GM15510 (cell line): Measurements from ENCODE around the gene ANO2.

Experiments
- POLR2A ChIP-seq: IDR thresholded peaks from 3 replicates; pipeline ENCODE4 v1.6.1; 2011; ENCODE audit warnings: borderline replicate concordance; ENCODE audit not compliant: insufficient read length; ENCODE audit errors: extremely low read depth

The ANO2 gene

DNA sequence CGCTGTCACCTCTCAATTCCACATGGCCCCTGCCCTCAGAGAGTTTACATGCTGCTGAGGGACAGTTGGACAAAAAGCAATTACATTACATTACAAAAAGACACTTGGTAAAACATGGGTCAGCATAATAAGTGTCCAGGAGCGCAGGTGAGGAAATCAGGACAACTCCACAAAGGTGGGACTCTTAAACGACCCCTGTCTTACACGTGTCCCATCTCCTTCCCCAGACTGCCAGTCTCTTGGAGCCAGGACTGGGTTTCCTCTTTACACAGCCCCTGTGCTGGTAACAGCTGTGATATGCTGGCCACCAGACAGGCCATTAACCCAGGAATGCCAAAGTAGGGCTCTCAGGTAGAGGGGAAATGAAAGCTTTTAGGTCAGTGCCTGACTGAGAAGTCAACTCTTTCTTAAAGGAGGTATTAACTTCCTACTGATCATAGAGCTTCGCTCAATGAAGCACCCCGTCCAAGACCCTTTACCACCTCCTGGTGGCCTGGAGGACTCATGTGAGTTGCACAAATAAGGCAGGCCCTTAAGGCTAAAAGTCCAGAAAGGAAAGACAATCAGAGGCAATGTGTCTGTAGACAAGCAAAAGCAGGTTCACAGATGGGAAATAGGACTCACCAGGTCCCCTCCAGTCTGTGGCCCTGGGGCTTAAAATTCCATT lies 55.5 kb downstream of the ANO2 start:
- TF ChIP-seq POLR2A = no peak

DNA sequence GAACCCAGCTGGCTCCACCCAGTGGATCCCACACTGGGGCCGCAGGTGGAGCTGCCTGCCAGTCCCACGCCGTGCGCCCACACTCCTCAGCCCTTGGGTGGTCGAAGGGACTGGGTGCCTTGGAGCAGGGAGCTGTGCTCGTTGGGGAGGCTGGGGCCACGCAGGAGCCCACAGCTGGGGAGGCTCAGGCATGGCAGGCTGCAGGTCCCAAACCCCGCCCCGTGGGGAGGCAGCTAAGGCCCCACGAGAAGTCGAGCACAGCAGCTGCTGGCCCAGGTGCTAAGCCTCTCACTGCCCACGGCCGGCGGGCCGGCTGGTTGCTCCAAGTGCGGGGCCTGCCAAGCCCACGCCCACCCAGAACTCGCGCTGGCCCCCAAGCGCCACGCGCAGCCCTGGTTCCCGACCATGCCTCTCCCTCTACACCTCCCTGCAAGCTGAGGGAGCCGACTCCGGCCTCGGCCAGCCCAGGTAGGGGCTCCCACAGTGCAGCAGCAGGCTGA lies 56.2 kb downstream of the ANO2 start:
- TF ChIP-seq POLR2A = no peak

DNA sequence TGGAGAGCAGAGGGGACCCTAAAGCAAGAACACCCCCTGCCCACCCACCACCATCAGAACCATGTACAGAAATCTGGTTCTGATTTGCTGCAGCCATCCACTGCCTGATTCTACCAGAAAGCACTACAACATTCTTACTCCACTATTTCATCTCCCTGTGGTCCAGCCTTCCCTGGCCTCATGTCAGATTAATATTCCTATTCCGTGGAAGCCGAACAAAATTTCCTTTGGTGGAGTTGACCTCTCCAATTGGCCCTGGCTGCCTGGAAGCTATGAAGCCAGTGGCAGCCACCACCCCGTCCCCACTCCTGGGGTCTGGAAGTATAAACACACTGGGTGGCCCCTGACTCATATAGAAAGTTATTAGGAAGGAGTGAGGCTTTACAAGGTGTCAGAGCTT lies 60.2 kb downstream of the ANO2 start:
- TF ChIP-seq POLR2A = no peak

DNA sequence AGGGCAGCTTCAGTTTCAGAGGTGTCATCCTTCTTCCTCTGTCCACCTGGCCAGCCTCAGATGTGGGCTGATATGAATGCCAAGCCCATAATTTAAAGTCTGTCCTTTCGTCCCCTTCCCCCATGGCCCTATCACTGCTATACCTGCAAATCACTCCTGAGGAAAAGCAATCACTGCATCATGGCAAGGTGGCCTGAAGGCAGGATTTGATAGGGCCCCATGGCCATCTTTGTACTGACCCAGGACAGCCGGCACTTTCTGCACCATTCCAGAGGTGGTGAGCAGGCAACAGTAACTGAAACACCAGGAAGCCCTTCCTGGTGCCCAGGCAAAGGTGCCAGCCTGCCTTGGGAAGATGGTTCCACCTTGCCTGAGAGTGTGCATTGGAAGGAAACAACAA lies 60.8 kb downstream of the ANO2 start:
- no peak for TF ChIP-seq POLR2A

DNA sequence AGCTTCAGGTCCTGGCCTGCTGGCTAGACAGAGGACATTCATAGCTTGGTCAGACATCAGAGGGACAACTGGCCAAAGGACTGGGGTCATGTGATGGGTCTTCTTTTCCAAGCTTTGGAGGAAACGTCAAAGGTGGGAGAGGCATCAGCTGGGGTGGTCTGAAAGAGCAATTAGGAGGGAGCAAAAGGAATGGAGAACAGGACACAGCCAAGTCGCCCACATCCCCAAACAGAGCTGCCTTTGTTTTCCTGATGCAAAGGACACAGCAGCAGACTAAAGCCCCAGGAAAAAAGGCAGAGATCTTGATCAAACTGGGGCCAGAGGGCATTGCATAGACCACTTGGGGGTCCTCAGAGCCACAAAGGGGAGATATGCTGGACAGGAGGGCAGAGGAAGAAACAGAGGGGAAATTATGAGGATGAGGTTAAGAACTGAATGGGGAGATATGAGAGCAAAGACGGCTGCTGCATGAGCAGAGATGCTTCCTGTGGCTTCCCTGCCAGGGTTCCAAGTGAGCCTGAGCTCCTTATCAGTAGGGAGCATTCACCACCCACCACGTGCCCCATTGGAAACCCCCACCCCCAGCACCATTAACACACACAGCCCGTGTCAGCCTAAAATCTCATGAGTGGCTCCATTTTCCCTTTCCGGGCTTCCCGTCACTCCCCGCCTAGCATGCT lies 62.4 kb downstream of the ANO2 start:
- no peak for TF ChIP-seq POLR2A

DNA sequence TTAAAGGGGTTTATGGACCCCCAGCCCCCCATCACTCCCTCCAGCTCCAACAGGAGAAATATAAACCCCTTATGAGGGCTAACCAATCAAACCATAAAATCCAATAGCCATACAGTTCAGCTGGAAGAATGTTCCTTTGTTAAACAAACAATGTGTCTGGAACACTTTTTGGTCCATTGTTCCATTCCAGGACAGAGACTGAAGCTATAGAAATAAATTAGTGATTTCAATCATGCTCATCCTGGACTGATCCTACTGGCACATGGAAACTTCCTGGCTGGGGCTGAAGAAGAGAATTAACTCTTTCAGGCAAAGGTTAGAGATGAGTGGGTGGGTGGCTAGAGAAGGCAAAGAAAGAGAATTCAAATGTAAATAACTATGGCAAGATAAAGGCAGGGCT lies 63.4 kb downstream of the ANO2 start:
- no peak for TF ChIP-seq POLR2A

DNA sequence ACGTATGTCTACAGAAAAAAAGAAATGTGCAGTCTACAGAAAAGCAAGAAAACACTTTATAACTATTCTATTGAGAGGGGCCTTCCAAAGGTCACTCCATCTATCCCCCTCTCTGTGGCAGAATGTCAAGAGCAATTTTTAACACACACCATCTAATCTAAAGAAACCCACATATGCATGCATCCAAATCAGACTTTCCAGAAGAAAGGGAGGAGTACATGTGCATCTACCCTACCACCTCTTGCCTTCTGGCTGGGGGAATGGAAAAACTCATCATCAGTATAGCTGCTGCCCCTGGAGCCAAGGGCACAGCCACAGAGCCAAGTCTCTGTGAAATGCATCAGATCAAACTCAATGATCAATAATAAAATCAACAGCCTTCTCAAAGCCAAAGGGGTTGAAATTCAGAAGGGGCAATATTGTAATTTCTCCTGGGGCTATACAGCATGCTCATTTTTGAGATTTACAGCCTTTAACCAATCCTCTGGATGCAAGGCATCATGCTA lies 63.9 kb downstream of the ANO2 start:
- no peak for TF ChIP-seq POLR2A

DNA sequence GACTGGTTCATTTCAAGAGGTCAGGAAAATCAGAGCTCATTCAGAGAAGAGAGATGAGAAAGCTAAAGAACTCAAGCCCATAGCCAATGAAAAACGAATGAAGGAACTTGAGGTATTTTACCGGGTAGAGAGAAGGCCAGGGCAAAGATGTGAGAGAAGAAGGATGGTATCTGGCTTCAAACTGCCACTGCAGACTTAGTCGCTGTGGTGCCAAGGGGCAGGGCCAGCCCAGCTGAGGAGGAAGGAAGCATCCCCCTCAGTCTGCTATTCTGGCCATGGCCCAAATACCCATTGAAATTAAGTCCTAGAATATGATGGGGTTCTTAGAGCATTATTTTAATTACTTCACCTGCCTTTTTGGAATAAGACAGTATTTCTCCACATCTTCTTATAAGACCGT lies 69.2 kb downstream of the ANO2 start:
- TF ChIP-seq POLR2A = no peak

DNA sequence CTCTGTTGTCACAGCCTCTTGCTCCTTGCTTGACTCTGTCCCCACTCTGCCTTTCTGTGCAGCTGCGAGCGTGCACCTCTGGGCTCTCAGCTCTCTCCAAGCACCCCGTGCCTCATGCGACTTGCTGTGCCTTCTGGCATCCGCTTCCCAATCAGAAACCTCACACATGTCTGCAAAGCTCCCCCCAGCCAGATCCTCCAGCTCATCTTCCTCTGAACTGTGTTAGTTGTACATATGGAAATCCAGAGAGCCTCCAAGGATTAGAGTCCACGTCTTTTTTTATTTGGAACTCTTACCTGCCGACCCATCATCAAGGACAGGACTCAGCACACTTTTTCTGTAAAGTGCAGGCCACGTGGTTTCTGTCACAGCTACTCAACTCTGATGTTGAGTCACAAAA lies 70.5 kb downstream of the ANO2 start:
- TF ChIP-seq POLR2A = no peak

DNA sequence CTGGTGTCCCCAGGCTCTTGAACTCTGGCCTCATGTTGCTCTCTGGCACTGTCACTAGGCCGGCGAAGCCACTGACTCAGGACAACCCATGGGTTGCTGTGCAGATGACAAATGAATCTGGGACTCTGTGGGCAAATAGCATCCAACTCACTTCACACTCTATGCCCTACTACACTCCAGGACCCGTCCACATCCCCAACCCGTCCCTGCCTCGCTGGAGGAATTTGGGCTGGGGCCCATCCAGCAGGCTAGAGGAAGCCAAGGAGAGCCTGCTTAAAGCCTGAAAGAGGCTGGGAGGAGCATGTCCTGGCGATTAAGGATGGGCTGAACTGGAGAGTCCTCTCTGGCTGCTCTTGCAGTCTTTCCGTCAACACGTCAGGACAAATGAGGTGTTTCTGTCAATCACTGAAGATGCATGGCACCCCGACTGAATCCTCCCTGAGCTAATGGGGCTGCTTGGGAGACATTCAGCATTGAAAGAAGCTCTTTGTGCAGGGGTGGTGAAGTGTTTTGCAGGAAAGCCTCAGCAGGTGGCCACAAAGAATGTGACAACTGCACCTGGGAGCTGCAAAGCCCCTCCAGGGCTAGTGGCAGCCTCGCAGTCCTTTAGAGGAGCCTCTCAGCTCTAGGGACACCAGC lies 71.7 kb downstream of the ANO2 start:
- TF ChIP-seq POLR2A = no peak

DNA sequence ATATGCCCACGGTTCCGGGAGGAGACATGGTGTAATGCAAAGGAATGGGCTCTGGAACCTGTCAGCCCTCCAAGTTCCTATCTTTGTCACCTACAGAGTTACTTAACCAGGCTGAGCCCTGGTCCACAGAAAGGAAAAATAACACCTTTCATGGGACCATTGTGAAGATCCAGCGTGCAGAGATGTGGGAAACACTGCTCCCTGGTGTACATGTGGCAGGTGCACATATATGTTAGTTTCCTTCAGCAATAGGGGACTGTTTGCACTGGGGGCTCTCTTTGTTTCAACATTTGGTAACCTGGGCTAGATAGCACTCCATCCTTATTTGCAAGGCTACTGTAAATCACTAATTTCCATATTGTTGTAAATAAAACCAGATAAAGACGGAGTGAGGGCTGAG lies 72.3 kb downstream of the ANO2 start:
- TF ChIP-seq POLR2A = no peak

DNA sequence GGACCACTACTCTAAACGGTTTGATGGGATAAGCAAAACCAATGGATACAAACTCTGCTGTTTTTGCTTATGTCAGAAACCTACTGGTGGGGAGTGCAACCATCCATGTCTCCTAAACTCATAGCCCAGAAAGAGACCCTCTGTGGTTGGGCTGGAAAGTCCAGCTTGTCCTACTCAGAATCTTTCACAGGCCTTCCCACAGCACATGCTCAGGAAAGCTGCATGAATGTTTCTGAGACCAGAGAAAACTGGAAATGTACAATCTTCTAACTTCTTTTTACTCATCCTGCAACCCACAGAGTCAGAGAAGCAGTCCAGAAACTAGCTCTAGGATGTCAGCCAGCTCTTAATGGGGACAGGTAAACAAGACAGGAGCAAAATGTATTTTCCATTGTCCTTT lies 73.3 kb downstream of the ANO2 start:
- no peak for TF ChIP-seq POLR2A

DNA sequence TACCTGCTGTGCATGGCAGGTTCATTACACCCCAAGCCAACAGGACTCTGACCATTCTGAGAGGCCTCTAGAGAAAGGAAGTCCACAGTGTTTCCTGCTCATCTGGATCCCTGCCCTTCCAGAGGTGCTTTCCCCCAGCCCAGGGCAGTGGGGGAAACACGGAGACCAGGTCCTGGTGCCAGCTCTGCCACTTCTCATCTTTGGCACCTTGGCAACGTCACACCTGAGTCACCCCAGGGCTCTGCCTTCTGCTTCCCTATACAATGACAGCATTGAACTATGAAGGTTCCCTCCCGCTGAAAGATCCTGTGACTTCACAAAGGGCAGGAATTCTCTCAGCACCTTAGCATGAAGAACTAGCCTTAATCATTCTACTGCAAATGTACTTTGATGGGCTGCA lies 74.9 kb downstream of the ANO2 start:
- no peak for TF ChIP-seq POLR2A

DNA sequence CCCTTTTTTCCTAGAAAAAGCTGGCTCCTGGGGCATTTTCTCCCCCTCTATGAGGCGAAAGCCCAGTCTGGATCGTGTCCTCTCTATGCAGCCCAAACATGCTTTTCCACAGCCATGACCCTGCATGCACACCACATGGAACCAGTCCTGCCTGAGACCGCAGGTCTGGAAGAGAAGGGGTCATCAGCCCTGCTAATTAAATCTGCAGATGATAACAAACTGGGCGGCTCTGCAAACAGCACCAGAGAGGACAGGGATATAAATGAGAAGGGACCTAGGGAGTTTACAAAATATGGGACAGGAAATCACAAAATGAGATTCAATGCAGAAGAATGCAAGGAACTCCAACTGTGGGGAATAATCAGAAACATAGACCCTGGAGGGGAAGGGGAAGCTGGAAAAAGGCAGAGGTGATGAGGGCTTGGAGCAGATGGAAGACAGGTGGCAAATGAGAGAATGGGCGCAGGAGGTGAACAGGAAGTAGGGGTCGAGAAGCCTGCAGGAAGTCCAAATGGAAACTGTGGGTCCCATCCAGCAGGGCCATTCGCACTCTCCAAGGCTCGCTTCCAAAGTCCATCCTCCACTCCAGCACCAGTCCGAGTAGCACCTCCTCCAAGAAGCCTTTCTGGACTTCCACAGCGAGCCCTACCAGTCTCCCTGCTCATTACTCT lies 76.3 kb downstream of the ANO2 start:
- no peak for TF ChIP-seq POLR2A

DNA sequence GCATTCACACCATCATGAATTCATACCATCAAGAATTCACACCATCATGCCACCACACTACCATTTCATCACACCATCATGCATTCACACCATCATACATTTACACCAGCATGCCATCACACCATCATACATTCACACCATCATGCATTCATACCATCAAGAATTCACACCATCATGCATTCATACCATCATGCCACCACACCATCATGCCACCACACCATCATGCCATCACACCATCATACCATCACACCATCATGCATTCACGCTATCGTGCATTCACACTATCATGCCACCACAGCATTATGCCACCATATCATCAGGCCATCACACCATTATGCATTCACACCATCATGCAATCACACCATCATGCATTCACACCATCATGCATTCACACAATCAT lies 79.7 kb downstream of the ANO2 start:
- no peak for TF ChIP-seq POLR2A
